Peyer's patch (tissue), 4 donors: Measurements from ENCODE around the gene MINDY1. TPM values are rescaled to one million over a fixed set of nuclear protein-coding genes. Genes with fewer than 3 reads are reported as not detected.

Experiments used
- DNase-seq, 3 donors: peaks; one replicate each; pipeline ENCODE4 v3.0.0-alpha.2; 2017 to 2019
- H3K27ac ChIP-seq, 4 donors: fragments of 200-600 bp; sonication (generic); one replicate each; pipeline ENCODE4 v1.5.1; 2016 to 2019
- H3K27me3 ChIP-seq, 2 donors: fragments of 200-600 bp; sonication (generic); one replicate each; pipeline ENCODE4 v1.5.1; 2019
- H3K36me3 ChIP-seq, 3 donors: fragments of 200-600 bp; sonication (generic); one replicate each; pipeline ENCODE4 v1.5.1; 2016 to 2019
- H3K4me1 ChIP-seq, 4 donors: fragments of 200-600 bp; sonication (generic); one replicate each; pipeline ENCODE4 v1.5.1; 2016 to 2019
- H3K4me3 ChIP-seq, 4 donors: fragments of 200-600 bp; sonication (generic); 1 replicate in 3 of 4; 2 replicates in 1 of 4; pipeline ENCODE4 v1.5.1; 2016 to 2019; ENCODE audit warnings: mild to moderate bottlenecking in 1 of 4
- H3K9me3 ChIP-seq, 4 donors: fragments of 200-600 bp; sonication (generic); one replicate each; pipeline ENCODE4 v1.5.1; 2016 to 2019; ENCODE audit warnings: mild to moderate bottlenecking in 1 of 4
- POLR2A ChIP-seq, 2 donors: fragments of 450-650 bp; IDR thresholded peaks; one replicate each; pipeline ENCODE4 v1.5.1; 2017; ENCODE audit warnings: antibody characterized with exemption in 2 of 2, mild to moderate bottlenecking in 2 of 2, moderate library complexity in 2 of 2
- total RNA-seq, 4 donors: library from RNA; depleted of rRNA; stranded (reverse); fragments of >200 nt; gene quantifications; one replicate each; pipeline ENCODE4 v1.1.0, GENCODE V29; 2016
- TF ChIP-seq, protein P1 (sequence below), 6 experiments: fragments of 450-650 bp in 4 of 6; fragments of 200-600 bp in 2 of 6; sonication (generic) in 1 of 6; IDR thresholded peaks; one replicate each; pipeline ENCODE4 v1.5.1; 2017 to 2019; ENCODE audit warnings: antibody characterized with exemption in 6 of 6, mild to moderate bottlenecking in 3 of 6, moderate library complexity in 1 of 6

MINDY1 gene
- total RNA-seq, 4 donors from 2014 or later: 37.1 to 76.4 (median 57.4) TPM

DNA sequence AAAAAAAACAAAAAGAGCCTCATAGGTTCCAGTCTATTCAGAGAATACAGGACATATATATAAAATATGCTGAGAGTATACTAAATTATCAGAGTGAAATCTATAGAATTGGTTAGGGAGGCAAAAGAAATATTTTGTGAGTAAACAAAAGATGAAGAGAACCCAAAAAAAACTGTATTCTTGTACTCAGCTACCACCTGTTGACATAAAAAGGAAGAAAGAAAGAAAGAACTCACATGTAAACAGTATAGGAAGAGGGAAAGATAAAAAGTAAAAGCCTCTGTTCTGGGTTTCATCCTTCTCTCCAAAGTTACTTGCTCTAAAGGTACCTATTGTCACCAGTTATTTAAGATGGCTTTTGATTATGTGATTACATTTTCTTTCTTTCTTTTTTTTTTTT lies 19.8 kb upstream of the MINDY1 start:
- Histone ChIP-seq H3K27me3 (no peaks in the 10 kb centered on the region), H3K36me3 (peaks cover 0 to 65% (median 0%) of the 10 kb centered on the region in 3 donors), H3K9me3 (no peaks in the 10 kb centered on the region), H3K4me3 (no peak overlapping the region), H3K4me1 (peaks cover 0 to 5% (median 0%) of the 10 kb centered on the region in 4 donors), H3K27ac (no peak overlapping the region)
- no peak for DNase-seq
- TF ChIP-seq POLR2A (IDR thresholded peaks at IDR 0.05): no peak
- TF ChIP-seq, protein P1, sequence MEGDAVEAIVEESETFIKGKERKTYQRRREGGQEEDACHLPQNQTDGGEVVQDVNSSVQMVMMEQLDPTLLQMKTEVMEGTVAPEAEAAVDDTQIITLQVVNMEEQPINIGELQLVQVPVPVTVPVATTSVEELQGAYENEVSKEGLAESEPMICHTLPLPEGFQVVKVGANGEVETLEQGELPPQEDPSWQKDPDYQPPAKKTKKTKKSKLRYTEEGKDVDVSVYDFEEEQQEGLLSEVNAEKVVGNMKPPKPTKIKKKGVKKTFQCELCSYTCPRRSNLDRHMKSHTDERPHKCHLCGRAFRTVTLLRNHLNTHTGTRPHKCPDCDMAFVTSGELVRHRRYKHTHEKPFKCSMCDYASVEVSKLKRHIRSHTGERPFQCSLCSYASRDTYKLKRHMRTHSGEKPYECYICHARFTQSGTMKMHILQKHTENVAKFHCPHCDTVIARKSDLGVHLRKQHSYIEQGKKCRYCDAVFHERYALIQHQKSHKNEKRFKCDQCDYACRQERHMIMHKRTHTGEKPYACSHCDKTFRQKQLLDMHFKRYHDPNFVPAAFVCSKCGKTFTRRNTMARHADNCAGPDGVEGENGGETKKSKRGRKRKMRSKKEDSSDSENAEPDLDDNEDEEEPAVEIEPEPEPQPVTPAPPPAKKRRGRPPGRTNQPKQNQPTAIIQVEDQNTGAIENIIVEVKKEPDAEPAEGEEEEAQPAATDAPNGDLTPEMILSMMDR (IDR thresholded peaks at IDR 0.05): no peak

DNA sequence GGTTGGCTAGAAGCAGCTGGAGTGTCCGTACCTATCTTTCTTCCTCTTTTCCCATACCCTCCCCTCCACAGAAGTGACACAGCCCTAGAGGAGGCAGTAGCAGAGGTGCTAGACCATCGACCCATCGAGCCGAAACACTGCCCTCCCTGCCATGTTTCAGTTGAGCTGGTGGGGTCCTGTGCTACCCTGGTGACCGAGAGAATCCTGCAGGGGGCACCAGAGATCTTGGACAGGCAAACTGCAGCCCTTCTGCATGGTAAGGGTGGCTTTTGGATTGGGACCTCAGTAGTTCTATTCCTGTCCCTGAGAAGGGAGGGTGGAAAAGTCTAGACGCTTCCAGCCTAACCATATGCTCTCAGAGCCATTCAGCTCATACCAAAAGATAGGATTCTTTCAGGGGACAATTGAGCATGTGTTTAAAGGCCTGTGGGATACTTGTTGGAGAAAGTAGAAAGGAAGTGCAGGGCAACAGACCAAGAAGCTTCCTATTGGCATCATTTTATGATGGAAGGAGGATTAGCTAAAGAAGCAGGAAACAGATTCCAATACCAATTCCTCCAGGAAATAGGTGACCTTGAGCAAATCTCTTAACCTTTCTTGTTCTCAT lies 17.9 kb upstream of the MINDY1 start:
- Histone ChIP-seq H3K9me3 (no peaks in the 10 kb centered on the region), H3K36me3 (peaks cover 0 to 60% (median 0%) of the 10 kb centered on the region in 3 donors), H3K4me3 (no peak overlapping the region), H3K4me1 (peaks cover 0 to 5% (median 0%) of the 10 kb centered on the region in 4 donors), H3K27me3 (no peaks in the 10 kb centered on the region), H3K27ac (no peak overlapping the region)
- TF ChIP-seq, protein P1 (IDR thresholded peaks at IDR 0.05): peak; percentile 53 to 76 (median 63)
- TF ChIP-seq POLR2A (IDR thresholded peaks at IDR 0.05): no peak
- peak; percentile 71 to 95 (median 92) for DNase-seq

DNA sequence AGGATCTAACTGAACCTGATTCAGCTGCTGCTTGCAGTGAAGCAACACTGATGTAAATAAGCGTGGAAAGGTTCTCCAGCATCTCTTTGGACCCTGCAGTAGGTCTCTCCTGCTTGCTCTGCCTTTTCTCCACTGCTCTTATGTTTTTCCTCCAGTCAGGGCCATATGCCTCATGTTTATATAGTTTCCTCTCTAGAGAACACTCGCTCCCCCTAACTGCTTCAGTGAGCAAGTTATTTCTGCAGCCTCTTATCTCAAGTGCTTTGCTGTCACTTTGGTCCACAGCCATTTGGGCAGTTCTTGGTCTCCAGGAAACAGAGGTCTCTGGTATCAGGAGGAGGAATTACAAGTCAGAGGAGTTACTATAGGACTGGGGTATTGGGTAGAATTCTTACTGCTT lies 6.8 kb upstream of the MINDY1 start:
- DNase-seq: no peak
- peaks cover 4 to 54% (median 7%) of the 10 kb centered on the region in 4 donors for H3K4me1 ChIP-seq
- H3K27ac ChIP-seq: peak overlapping the region in 3 of 4 donors; percentile 51 to 89 (median 82)
- TF ChIP-seq, protein P1 (IDR thresholded peaks at IDR 0.05): peak in 1 of 6 experiments; percentile 6
- TF ChIP-seq POLR2A (IDR thresholded peaks at IDR 0.05): no peak
- H3K4me3 ChIP-seq: no peak overlapping the region
- H3K27me3 ChIP-seq: no peaks in the 10 kb centered on the region
- H3K36me3 ChIP-seq: peaks cover 0 to 6% (median 0%) of the 10 kb centered on the region in 3 donors
- H3K9me3 ChIP-seq: no peaks in the 10 kb centered on the region

DNA sequence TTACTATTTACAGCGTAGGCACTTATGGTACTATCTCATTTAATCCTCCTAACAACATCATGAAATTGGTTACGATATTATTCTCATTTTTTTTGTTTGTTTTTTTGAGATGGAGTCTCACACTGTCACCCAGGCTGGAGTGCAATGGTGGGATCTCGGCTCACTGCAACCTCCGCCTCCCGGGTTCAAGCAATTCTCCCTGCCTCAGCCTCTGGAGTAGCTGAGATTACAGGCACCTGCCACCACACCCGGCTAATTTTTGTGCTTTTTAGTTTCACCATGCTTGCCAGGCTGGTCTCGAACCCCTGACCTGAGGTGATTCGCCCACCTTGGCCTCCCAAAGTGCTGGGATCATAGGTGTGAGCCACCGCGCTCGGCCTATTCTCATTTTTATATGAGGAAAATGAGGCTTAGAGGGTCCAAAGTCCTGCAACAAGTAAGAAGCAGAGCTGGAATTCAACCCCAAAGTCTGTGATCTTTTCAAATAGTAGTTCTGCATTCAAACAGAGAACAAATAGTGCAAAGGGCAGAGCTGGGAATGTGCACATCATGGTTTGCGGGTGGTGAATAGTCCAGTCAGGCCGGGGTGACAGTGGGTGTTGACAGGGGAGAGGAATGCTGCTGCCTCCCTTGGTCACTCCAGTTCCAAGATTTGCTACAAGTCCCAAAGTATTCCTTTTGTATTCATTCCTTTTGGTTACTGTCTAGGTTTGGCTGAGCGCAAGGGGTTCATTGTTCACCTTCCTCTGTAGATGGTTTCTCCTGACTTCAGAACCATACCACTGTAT lies 6.2 kb upstream of the MINDY1 start:
- Histone ChIP-seq H3K27me3 (no peaks in the 10 kb centered on the region), H3K4me3 (no peak overlapping the region), H3K27ac (peak overlapping the region in 3 of 4 donors; percentile 51 to 89 (median 82)), H3K4me1 (peaks cover 4 to 56% (median 7%) of the 10 kb centered on the region in 4 donors), H3K9me3 (no peaks in the 10 kb centered on the region), H3K36me3 (no peaks in the 10 kb centered on the region)
- DNase-seq: peak in 2 of 3 donors; percentile 72 to 73
- TF ChIP-seq, protein P1 (IDR thresholded peaks at IDR 0.05): peak in 1 of 6 experiments; percentile 6
- TF ChIP-seq POLR2A (IDR thresholded peaks at IDR 0.05): peak; percentile 37 to 55

DNA sequence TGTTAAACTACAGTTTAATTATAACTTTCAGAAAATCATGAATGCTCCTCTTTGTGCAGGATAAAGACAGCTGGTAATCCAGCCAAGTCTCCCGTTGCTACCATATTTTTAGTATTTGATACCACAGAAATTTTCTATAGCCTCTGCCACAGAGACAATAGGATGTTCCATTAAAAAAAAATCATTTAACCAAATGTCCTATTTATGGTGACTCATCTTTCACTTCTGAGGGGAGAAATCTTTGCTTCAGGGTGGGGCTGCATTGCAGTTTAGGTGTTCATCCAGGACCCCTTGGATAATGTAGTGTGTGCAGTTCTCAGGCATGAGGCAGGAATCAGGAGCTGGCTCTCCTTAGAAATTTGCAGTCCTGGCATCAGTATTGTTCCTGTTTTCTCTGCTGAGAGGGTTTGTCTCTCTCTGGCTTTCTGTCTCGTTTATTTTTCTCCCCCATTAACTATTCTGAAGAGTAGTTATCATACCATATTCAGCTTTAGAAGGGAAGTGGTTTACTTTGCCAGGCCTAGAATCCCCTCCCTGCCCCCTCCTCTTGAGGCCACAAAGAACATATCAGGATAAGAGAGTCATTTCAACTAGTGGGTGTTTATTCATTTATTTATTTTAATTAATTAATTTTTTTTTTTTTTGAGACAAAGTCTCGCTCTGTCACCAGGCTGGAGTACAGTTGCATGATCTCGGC lies 4.6 kb upstream of the MINDY1 start:
- H3K4me3 ChIP-seq: no peak overlapping the region
- peaks cover 4 to 67% (median 12%) of the 10 kb centered on the region in 4 donors for H3K4me1 ChIP-seq
- no peak for TF ChIP-seq POLR2A (IDR thresholded peaks at IDR 0.05)
- TF ChIP-seq, protein P1 (IDR thresholded peaks at IDR 0.05): no peak
- no peaks in the 10 kb centered on the region for H3K9me3 ChIP-seq
- DNase-seq: no peak
- H3K27ac ChIP-seq: peak overlapping the region in 1 of 4 donors; percentile 12
- no peaks in the 10 kb centered on the region for H3K36me3 ChIP-seq
- H3K27me3 ChIP-seq: no peaks in the 10 kb centered on the region
